Transverse colon (tissue), 4 donors: ENCODE measurements around the gene GNAI1.

ENCODE experiments used
- CTCF ChIP-seq, 5 experiments: fragments of 200-600 bp in 3 of 5; fragments of 450-650 bp in 2 of 5; sonication (generic) in 3 of 5; IDR thresholded peaks; 1 replicate in 2 of 5; 2 replicates in 3 of 5; pipeline ENCODE4 v1.5.1; 2016 to 2017; ENCODE audit warnings: antibody characterized with exemption in 5 of 5, inconsistent platforms in 3 of 5, mild to moderate bottlenecking in 2 of 5, moderate library complexity in 1 of 5
- POLR2A ChIP-seq: fragments of 450-650 bp; IDR thresholded peaks from one replicate; pipeline ENCODE4 v1.6.1; 2016; ENCODE audit warnings: antibody characterized with exemption, mild to moderate bottlenecking, moderate library complexity
- POLR2AphosphoS5 ChIP-seq, 3 donors: sonication (generic); formaldehyde crosslinking; IDR thresholded peaks; one replicate each; pipeline ENCODE4 v1.6.1; 2016; ENCODE audit warnings: antibody characterized with exemption in 3 of 3

GRCh38 chr7:80146545-80147182, 12.0 kb downstream of the GNAI1 start:
- TF ChIP-seq POLR2A (no peak), CTCF (IDR thresholded peaks at IDR 0.05) (no peak), POLR2AphosphoS5 (IDR thresholded peaks at IDR 0.05) (no peak)
